HEK293 (cell line): Measurements from ENCODE around the gene ENO2.

ENCODE experiments used
- BCL11A ChIP-seq: fragments of 450-650 bp; formaldehyde crosslinking; IDR thresholded peaks from 2 replicates; pipeline ENCODE4 v1.5.1; 2016; ENCODE audit warnings: low read depth, missing biosample characterization, missing genetic modification characterization
- BCL11B ChIP-seq: fragments of 450-650 bp; formaldehyde crosslinking; IDR thresholded peaks from 2 replicates; pipeline ENCODE4 v1.5.1; 2016; ENCODE audit warnings: low read depth, missing biosample characterization, missing genetic modification characterization
- GLI4 ChIP-seq: fragments of 450-650 bp; formaldehyde crosslinking; IDR thresholded peaks from 2 replicates; pipeline ENCODE4 v1.5.1; 2016; ENCODE audit warnings: missing biosample characterization, missing genetic modification characterization
- KLF10 ChIP-seq: fragments of 450-650 bp; IDR thresholded peaks from 2 replicates; pipeline ENCODE4 v1.5.1; 2018; ENCODE audit warnings: missing biosample characterization, mild to moderate bottlenecking, missing genetic modification characterization
- YY1 ChIP-seq: fragments of 450-650 bp; formaldehyde crosslinking; IDR thresholded peaks from 2 replicates; pipeline ENCODE4 v1.5.1; 2018; ENCODE audit warnings: missing biosample characterization, missing genetic modification characterization
- ZIC2 ChIP-seq: fragments of 450-650 bp; formaldehyde crosslinking; IDR thresholded peaks from 2 replicates; pipeline ENCODE4 v1.5.1; 2016; ENCODE audit warnings: missing biosample characterization, missing genetic modification characterization
- ZNF132 ChIP-seq: fragments of 450-650 bp; formaldehyde crosslinking; IDR thresholded peaks from 2 replicates; pipeline ENCODE4 v1.5.1; 2017; ENCODE audit warnings: missing biosample characterization, missing genetic modification characterization, borderline replicate concordance
- ZNF138 ChIP-seq: fragments of 450-650 bp; formaldehyde crosslinking; IDR thresholded peaks from 2 replicates; pipeline ENCODE4 v1.5.1; 2016; ENCODE audit warnings: missing biosample characterization, missing genetic modification characterization, borderline replicate concordance
- ZNF140 ChIP-seq: fragments of 450-650 bp; formaldehyde crosslinking; IDR thresholded peaks from 2 replicates; pipeline ENCODE4 v1.5.1; 2016; ENCODE audit warnings: missing biosample characterization, missing genetic modification characterization
- ZNF175 ChIP-seq: fragments of 450-650 bp; formaldehyde crosslinking; IDR thresholded peaks from 2 replicates; pipeline ENCODE4 v1.5.1; 2016; ENCODE audit warnings: missing biosample characterization, missing genetic modification characterization
- ZNF2 ChIP-seq: fragments of 450-650 bp; formaldehyde crosslinking; IDR thresholded peaks from 2 replicates; pipeline ENCODE4 v1.5.1; 2016; ENCODE audit warnings: missing biosample characterization, missing genetic modification characterization
- ZNF292 ChIP-seq: fragments of 450-650 bp; formaldehyde crosslinking; IDR thresholded peaks from 2 replicates; pipeline ENCODE4 v1.5.1; 2016; ENCODE audit warnings: low read depth, missing biosample characterization, missing genetic modification characterization, borderline replicate concordance
- ZNF366 ChIP-seq: fragments of 450-650 bp; formaldehyde crosslinking; conservative IDR thresholded peaks from 2 replicates; pipeline ENCODE4 v1.5.1; 2016; ENCODE audit warnings: missing biosample characterization, missing genetic modification characterization
- ZNF404 ChIP-seq: fragments of 450-650 bp; formaldehyde crosslinking; IDR thresholded peaks from 2 replicates; pipeline ENCODE4 v1.5.1; 2017; ENCODE audit warnings: missing biosample characterization, missing genetic modification characterization
- ZNF423 ChIP-seq: fragments of 450-650 bp; formaldehyde crosslinking; IDR thresholded peaks from 2 replicates; pipeline ENCODE4 v1.5.1; 2016; ENCODE audit warnings: missing biosample characterization, missing genetic modification characterization
- ZNF555 ChIP-seq: fragments of 450-650 bp; formaldehyde crosslinking; conservative IDR thresholded peaks from 2 replicates; pipeline ENCODE4 v1.5.1; 2017; ENCODE audit warnings: missing biosample characterization, mild to moderate bottlenecking, missing genetic modification characterization, inconsistent platforms
- ZNF561 ChIP-seq: fragments of 450-650 bp; IDR thresholded peaks from 2 replicates; pipeline ENCODE4 v1.5.1; 2018; ENCODE audit warnings: missing biosample characterization, missing genetic modification characterization, borderline replicate concordance
- ZNF596 ChIP-seq: fragments of 450-650 bp; IDR thresholded peaks from 2 replicates; pipeline ENCODE4 v1.5.0; 2018; ENCODE audit warnings: missing biosample characterization, mild to moderate bottlenecking, missing genetic modification characterization, moderate library complexity
- ZNF629 ChIP-seq: fragments of 450-650 bp; formaldehyde crosslinking; IDR thresholded peaks from 2 replicates; pipeline ENCODE4 v1.5.1; 2017; ENCODE audit warnings: missing biosample characterization, missing genetic modification characterization
- ZNF670 ChIP-seq: fragments of 450-650 bp; formaldehyde crosslinking; IDR thresholded peaks from 2 replicates; pipeline ENCODE4 v1.5.1; 2016; ENCODE audit warnings: missing biosample characterization, missing genetic modification characterization, low read depth
- ZNF76 ChIP-seq: fragments of 450-650 bp; formaldehyde crosslinking; IDR thresholded peaks from 2 replicates; pipeline ENCODE4; 2016; ENCODE audit warnings: low read depth, missing biosample characterization, missing genetic modification characterization, borderline replicate concordance
- TF ChIP-seq, protein P1 (sequence below): fragments of 450-650 bp; formaldehyde crosslinking; IDR thresholded peaks from 2 replicates; pipeline ENCODE4 v1.5.1; 2017; ENCODE audit warnings: missing biosample characterization, mild to moderate bottlenecking, missing genetic modification characterization, moderate library complexity
- TF ChIP-seq, protein P2 (sequence below): fragments of 450-650 bp; formaldehyde crosslinking; IDR thresholded peaks from 2 replicates; pipeline ENCODE4 v1.5.0; 2017; ENCODE audit warnings: missing biosample characterization, missing genetic modification characterization, borderline replicate concordance
- TF ChIP-seq, protein P3 (sequence below): fragments of 450-650 bp; formaldehyde crosslinking; IDR thresholded peaks from 2 replicates; pipeline ENCODE4 v1.5.1; 2016; ENCODE audit warnings: missing biosample characterization, missing genetic modification characterization
- TF ChIP-seq, protein P4 (sequence below): fragments of 450-650 bp; formaldehyde crosslinking; IDR thresholded peaks from 2 replicates; pipeline ENCODE4 v1.5.1; 2016; ENCODE audit warnings: missing biosample characterization, missing genetic modification characterization
- TF ChIP-seq, protein P5 (sequence below): fragments of 450-650 bp; formaldehyde crosslinking; IDR thresholded peaks from 2 replicates; pipeline ENCODE4 v1.5.1; 2017; ENCODE audit warnings: missing biosample characterization, missing genetic modification characterization
- TF ChIP-seq, protein P6 (sequence below): fragments of 450-650 bp; formaldehyde crosslinking; optimal IDR thresholded peaks from 2 replicates; pipeline ENCODE3; 2016; ENCODE audit warnings: missing biosample characterization, mild to moderate bottlenecking, missing genetic modification characterization
- TF ChIP-seq, protein P7 (sequence below): fragments of 450-650 bp; IDR thresholded peaks from 2 replicates; pipeline ENCODE4 v1.5.1; 2018; ENCODE audit warnings: missing biosample characterization, mild to moderate bottlenecking, missing genetic modification characterization

The ENO2 gene

DNA sequence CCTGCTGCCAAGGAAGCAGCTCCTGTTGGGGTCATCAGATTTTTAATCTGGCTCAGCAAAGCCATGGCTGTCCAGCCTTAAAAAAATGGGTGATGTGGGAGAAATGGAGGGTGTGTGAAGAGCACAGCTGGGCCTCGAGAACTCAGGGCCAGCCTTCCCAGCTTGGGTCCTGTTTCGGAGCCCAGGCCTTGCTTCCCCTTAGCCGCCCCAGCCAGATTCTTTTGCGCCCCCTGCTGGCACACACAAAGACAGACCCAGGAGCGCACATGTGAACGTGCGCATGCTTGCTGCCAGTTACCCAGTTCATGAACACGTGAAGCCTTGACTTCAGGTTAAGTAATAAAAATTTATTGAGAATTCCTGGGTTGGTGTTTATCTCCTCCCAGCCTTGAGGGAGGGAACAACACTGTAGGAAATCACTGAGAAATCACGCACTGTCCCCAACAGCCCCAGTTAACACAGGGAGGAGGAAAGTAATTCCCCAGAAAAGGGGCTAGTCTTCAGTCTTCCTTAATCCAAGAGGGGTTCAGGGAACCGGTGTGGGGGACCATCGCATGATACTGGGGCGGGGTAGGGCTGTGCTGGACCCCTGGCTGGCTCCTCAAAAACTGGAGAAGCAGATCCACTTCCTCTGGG is 50.8 kb downstream of the ENO2 start (continued):
- TF ChIP-seq, protein P1, sequence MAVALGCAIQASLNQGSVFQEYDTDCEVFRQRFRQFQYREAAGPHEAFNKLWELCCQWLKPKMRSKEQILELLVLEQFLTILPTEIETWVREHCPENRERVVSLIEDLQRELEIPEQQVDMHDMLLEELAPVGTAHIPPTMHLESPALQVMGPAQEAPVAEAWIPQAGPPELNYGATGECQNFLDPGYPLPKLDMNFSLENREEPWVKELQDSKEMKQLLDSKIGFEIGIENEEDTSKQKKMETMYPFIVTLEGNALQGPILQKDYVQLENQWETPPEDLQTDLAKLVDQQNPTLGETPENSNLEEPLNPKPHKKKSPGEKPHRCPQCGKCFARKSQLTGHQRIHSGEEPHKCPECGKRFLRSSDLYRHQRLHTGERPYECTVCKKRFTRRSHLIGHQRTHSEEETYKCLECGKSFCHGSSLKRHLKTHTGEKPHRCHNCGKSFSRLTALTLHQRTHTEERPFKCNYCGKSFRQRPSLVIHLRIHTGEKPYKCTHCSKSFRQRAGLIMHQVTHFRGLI (tag by site-specific recombination) = peak; percentile 16; the same call in 1 of the 2 replicates
- TF ChIP-seq BCL11B (tag by site-specific recombination) = no peak
- TF ChIP-seq YY1 (tag by site-specific recombination) = no peak
- peak; percentile 87 for TF ChIP-seq ZNF2 (tag by site-specific recombination)
- TF ChIP-seq, protein P2, sequence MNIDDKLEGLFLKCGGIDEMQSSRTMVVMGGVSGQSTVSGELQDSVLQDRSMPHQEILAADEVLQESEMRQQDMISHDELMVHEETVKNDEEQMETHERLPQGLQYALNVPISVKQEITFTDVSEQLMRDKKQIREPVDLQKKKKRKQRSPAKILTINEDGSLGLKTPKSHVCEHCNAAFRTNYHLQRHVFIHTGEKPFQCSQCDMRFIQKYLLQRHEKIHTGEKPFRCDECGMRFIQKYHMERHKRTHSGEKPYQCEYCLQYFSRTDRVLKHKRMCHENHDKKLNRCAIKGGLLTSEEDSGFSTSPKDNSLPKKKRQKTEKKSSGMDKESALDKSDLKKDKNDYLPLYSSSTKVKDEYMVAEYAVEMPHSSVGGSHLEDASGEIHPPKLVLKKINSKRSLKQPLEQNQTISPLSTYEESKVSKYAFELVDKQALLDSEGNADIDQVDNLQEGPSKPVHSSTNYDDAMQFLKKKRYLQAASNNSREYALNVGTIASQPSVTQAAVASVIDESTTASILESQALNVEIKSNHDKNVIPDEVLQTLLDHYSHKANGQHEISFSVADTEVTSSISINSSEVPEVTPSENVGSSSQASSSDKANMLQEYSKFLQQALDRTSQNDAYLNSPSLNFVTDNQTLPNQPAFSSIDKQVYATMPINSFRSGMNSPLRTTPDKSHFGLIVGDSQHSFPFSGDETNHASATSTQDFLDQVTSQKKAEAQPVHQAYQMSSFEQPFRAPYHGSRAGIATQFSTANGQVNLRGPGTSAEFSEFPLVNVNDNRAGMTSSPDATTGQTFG (tag by site-specific recombination) = no peak
- TF ChIP-seq, protein P3, sequence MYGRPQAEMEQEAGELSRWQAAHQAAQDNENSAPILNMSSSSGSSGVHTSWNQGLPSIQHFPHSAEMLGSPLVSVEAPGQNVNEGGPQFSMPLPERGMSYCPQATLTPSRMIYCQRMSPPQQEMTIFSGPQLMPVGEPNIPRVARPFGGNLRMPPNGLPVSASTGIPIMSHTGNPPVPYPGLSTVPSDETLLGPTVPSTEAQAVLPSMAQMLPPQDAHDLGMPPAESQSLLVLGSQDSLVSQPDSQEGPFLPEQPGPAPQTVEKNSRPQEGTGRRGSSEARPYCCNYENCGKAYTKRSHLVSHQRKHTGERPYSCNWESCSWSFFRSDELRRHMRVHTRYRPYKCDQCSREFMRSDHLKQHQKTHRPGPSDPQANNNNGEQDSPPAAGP = peak; percentile 54; the same call in 1 of the 2 replicates
- TF ChIP-seq ZNF404 (tag by site-specific recombination) = no peak
- TF ChIP-seq GLI4 (tag by site-specific recombination) = no peak
- peak; percentile 89 for TF ChIP-seq ZNF561 (tag by site-specific recombination)
- no peak for TF ChIP-seq ZNF140 (tag by site-specific recombination)
- TF ChIP-seq, protein P4, sequence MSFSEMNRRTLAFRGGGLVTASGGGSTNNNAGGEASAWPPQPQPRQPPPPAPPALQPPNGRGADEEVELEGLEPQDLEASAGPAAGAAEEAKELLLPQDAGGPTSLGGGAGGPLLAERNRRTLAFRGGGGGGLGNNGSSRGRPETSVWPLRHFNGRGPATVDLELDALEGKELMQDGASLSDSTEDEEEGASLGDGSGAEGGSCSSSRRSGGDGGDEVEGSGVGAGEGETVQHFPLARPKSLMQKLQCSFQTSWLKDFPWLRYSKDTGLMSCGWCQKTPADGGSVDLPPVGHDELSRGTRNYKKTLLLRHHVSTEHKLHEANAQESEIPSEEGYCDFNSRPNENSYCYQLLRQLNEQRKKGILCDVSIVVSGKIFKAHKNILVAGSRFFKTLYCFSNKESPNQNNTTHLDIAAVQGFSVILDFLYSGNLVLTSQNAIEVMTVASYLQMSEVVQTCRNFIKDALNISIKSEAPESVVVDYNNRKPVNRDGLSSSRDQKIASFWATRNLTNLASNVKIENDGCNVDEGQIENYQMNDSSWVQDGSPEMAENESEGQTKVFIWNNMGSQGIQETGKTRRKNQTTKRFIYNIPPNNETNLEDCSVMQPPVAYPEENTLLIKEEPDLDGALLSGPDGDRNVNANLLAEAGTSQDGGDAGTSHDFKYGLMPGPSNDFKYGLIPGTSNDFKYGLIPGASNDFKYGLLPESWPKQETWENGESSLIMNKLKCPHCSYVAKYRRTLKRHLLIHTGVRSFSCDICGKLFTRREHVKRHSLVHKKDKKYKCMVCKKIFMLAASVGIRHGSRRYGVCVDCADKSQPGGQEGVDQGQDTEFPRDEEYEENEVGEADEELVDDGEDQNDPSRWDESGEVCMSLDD (tag by site-specific recombination) = no peak
- TF ChIP-seq ZNF670 (tag by site-specific recombination) = no peak
- TF ChIP-seq, protein P5, sequence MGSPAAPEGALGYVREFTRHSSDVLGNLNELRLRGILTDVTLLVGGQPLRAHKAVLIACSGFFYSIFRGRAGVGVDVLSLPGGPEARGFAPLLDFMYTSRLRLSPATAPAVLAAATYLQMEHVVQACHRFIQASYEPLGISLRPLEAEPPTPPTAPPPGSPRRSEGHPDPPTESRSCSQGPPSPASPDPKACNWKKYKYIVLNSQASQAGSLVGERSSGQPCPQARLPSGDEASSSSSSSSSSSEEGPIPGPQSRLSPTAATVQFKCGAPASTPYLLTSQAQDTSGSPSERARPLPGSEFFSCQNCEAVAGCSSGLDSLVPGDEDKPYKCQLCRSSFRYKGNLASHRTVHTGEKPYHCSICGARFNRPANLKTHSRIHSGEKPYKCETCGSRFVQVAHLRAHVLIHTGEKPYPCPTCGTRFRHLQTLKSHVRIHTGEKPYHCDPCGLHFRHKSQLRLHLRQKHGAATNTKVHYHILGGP (tag by site-specific recombination) = no peak
- TF ChIP-seq ZNF596 (tag by site-specific recombination) = no peak
- no peak for TF ChIP-seq ZNF555
- TF ChIP-seq, protein P6, sequence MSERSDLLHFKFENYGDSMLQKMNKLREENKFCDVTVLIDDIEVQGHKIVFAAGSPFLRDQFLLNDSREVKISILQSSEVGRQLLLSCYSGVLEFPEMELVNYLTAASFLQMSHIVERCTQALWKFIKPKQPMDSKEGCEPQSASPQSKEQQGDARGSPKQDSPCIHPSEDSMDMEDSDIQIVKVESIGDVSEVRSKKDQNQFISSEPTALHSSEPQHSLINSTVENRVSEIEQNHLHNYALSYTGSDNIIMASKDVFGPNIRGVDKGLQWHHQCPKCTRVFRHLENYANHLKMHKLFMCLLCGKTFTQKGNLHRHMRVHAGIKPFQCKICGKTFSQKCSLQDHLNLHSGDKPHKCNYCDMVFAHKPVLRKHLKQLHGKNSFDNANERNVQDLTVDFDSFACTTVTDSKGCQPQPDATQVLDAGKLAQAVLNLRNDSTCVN (tag by site-specific recombination) = peak; percentile 53
- TF ChIP-seq ZNF629 = peak; percentile 56; the same call in 1 of the 2 replicates
- TF ChIP-seq, protein P7, sequence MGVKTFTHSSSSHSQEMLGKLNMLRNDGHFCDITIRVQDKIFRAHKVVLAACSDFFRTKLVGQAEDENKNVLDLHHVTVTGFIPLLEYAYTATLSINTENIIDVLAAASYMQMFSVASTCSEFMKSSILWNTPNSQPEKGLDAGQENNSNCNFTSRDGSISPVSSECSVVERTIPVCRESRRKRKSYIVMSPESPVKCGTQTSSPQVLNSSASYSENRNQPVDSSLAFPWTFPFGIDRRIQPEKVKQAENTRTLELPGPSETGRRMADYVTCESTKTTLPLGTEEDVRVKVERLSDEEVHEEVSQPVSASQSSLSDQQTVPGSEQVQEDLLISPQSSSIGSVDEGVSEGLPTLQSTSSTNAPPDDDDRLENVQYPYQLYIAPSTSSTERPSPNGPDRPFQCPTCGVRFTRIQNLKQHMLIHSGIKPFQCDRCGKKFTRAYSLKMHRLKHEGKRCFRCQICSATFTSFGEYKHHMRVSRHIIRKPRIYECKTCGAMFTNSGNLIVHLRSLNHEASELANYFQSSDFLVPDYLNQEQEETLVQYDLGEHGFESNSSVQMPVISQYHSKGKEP = peak; percentile 42; the same call in 1 of the 2 replicates
- no peak for TF ChIP-seq ZNF76 (tag by site-specific recombination)
- no peak for TF ChIP-seq ZNF132 (tag by site-specific recombination)
- TF ChIP-seq ZNF366 (tag by site-specific recombination) = no peak; the same call in 1 of the 2 replicates
- TF ChIP-seq ZNF138 = no peak
- no peak for TF ChIP-seq ZNF423 (tag by site-specific recombination)
- peak; percentile 92 for TF ChIP-seq ZIC2 (tag by site-specific recombination)
- TF ChIP-seq ZNF175 (tag by site-specific recombination) = no peak
- no peak for TF ChIP-seq ZNF292 (tag by site-specific recombination)
- no peak for TF ChIP-seq BCL11A (tag by site-specific recombination)
- TF ChIP-seq KLF10 (tag by site-specific recombination) = no peak; the same call in 1 of the 2 replicates
